ENCODE data around the gene IGFBP3. TPM values are rescaled to one million over a fixed set of nuclear protein-coding genes. Genes with fewer than 3 reads are reported as not detected.

Gene IGFBP3
- total RNA-seq, 2 experiments from 2014 or later: 0.12 to 0.23 TPM

DNA sequence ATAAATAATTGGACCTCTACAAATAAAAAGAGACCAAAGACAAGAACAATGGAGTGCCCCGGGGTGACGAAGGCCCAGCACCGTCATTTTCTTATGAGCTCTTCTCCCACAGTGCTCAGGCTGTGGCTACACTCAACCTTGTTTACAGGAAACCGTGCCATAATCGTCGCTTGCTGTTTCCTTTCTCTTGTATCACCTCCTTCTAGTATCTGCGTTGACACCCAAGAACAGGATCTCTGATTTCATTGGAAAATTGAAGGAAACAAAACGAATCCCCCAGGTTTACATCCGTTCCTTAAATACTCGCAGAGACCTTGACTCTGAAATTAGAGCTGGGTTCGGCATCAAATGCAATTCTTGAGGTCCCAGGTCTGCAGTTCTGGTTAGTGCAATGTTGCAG lies 1.7 kb upstream of the IGFBP3 start:
- peak; percentile 57 for ATAC-seq
- Mint-ChIP-seq H3K27ac (no peak overlapping the region), H3K36me3 (ENCODE audit: low read depth) (no peaks in the 10 kb centered on the region), H3K9me3 (ENCODE audit: low read depth) (no peaks in the 10 kb centered on the region), H3K27me3 (peaks cover 57% of the 10 kb centered on the region), H3K4me3 (peak overlapping the region; percentile 1), H3K4me1 (peaks cover 17% of the 10 kb centered on the region)
- intact Hi-C loops (cut with DNase I, micrococcal nuclease): loop anchor here in 1 of 2 experiments (1.0 to 2.0 kb wide), 4 partner anchors 429 to 1332 kb away; no protein-coding TSS in a partner anchor
- CTCF ChIA-PET: interaction anchor here (0.5 to 2.1 kb wide), 12 partner anchors 10 to 1168 kb away, joined by 3 to 9 read pairs (median 3); no protein-coding TSS in a partner anchor
- peak; percentile 39 for DNase-seq
- POLR2A ChIA-PET: no interaction called here

DNA sequence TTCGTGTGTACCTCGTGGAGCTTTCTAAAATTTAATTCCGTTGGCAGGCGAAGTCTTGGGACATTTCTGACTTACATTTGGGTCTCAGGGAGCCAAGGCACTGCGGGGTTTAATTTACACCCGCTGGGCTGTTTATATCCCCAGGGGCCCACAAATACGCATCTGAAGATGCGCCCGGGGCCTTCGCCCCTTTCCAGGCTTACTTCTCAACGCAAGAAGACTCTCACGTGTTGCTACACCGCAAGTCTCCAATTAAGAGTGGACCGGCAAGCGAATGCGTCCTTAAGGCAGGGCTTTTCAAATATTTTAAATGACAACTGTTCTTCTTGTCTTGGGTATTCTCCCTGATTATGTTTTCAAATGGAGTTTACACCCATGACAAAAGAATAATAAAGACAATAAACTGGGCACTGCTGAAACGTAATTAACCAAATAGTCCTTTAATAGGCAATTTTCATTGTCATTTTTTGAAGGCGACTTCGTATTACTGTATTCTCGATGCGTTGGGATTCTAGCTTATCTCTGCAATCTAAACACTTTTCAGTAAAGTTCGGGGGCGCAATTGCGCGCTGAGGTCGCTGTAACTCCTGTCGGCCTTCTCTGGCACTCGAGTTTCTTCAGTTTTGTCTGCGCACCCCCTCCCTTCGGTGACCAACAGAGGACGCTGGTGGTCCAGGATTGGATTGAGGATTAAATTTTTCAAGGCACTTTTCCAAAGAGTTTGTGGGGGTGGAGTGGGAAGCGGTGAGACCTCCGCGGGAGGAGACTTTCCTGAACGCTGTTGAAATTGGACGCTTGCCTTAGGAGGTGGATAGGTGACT lies 837 bp upstream of the IGFBP3 start:
- ChIA-PET CTCF (interaction anchor here (0.7 to 2.1 kb wide), 9 partner anchors 10 to 1169 kb away, joined by 3 to 9 read pairs (median 3); no protein-coding TSS in a partner anchor), POLR2A (no interaction called here)
- Mint-ChIP-seq H3K9me3 (ENCODE audit: low read depth) (no peaks in the 10 kb centered on the region), H3K4me1 (peaks cover 17% of the 10 kb centered on the region), H3K27ac (no peak overlapping the region), H3K4me3 (no peak overlapping the region), H3K27me3 (peaks cover 61% of the 10 kb centered on the region), H3K36me3 (ENCODE audit: low read depth) (no peaks in the 10 kb centered on the region)
- intact Hi-C loops (cut with DNase I, micrococcal nuclease): loop anchor here in 1 of 2 experiments (2.0 kb wide), 2 partner anchors 1259 to 1333 kb away; no protein-coding TSS in a partner anchor
- DNase-seq (peak; percentile 49), ATAC-seq (no peak)

DNA sequence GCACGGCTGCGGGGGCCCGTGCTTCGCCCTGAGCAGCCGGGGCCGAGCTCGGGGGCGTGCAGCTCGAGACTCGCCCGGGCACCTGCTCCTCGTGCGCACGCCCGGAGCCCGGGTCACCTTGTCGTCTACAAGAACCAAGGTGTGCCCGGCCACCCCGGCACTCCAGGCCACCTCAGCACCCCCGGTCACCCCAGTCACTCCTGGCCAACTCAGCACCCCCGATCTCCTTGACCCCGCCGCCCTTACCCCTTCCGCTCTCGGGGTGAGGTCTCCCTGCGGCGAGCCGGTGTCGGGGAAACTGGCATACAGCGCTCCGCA lies 268 bp upstream of the IGFBP3 start:
- Mint-ChIP-seq H3K4me1 (peaks cover 17% of the 10 kb centered on the region), H3K4me3 (no peak overlapping the region), H3K9me3 (ENCODE audit: low read depth) (no peaks in the 10 kb centered on the region), H3K27me3 (peaks cover 63% of the 10 kb centered on the region), H3K36me3 (ENCODE audit: low read depth) (no peaks in the 10 kb centered on the region), H3K27ac (no peak overlapping the region)
- DNase-seq (peak; percentile 10), ATAC-seq (no peak)
- ChIA-PET CTCF (interaction anchor here (1.0 kb wide), 1 partner anchor 55 kb away, joined by 3 read pairs; no protein-coding TSS in a partner anchor), POLR2A (no interaction called here)
- intact Hi-C loops (cut with DNase I, micrococcal nuclease): no loop called here

GRCh38 chr7:45919993-45920459 lies 1.0 kb downstream of the IGFBP3 start:
- Mint-ChIP-seq H3K27me3 (peaks cover 63% of the 10 kb centered on the region), H3K4me1 (peaks cover 17% of the 10 kb centered on the region), H3K36me3 (ENCODE audit: low read depth) (no peaks in the 10 kb centered on the region), H3K27ac (no peak overlapping the region), H3K9me3 (ENCODE audit: low read depth) (no peaks in the 10 kb centered on the region), H3K4me3 (peak overlapping the region; percentile 29)
- intact Hi-C loops (cut with DNase I, micrococcal nuclease): loop anchor here in 1 of 2 experiments (5.0 kb wide), 1 partner anchor 1897 kb away; no protein-coding TSS in a partner anchor
- DNase-seq (no peak), ATAC-seq (no peak)
- POLR2A ChIA-PET: no interaction called here
- CTCF ChIA-PET: interaction anchor here (0.7 to 0.8 kb wide), 2 partner anchors 16 to 270 kb away, joined by 3 to 4 read pairs; no protein-coding TSS in a partner anchor

GRCh38 chr7:45919231-45919784 lies 1.8 kb downstream of the IGFBP3 start:
- Mint-ChIP-seq H3K27me3 (peaks cover 58% of the 10 kb centered on the region), H3K4me1 (peaks cover 17% of the 10 kb centered on the region), H3K4me3 (no peak overlapping the region), H3K9me3 (ENCODE audit: low read depth) (no peaks in the 10 kb centered on the region), H3K27ac (no peak overlapping the region), H3K36me3 (ENCODE audit: low read depth) (no peaks in the 10 kb centered on the region)
- POLR2A ChIA-PET: no interaction called here
- no peak for ATAC-seq
- no peak for DNase-seq
- CTCF ChIA-PET: interaction anchor here (0.7 to 1.4 kb wide), 3 partner anchors 19 to 1169 kb away, joined by 3 to 5 read pairs (median 4); no protein-coding TSS in a partner anchor
- intact Hi-C loops (cut with DNase I, micrococcal nuclease): loop anchor here in 1 of 2 experiments (5.0 kb wide), 1 partner anchor 1898 kb away; no protein-coding TSS in a partner anchor

GRCh38 chr7:45918556-45918955 lies 2.5 kb downstream of the IGFBP3 start:
- Mint-ChIP-seq H3K4me3 (no peak overlapping the region), H3K9me3 (ENCODE audit: low read depth) (no peaks in the 10 kb centered on the region), H3K36me3 (ENCODE audit: low read depth) (no peaks in the 10 kb centered on the region), H3K4me1 (peaks cover 17% of the 10 kb centered on the region), H3K27me3 (peaks cover 52% of the 10 kb centered on the region), H3K27ac (no peak overlapping the region)
- CTCF ChIA-PET: interaction anchor here (0.7 to 1.6 kb wide), 7 partner anchors 15 to 1317 kb away, joined by 3 to 5 read pairs (median 4); no protein-coding TSS in a partner anchor
- no peak for ATAC-seq
- intact Hi-C loops (cut with DNase I, micrococcal nuclease): loop anchor here in 1 of 2 experiments (5.0 kb wide), 1 partner anchor 1899 kb away; no protein-coding TSS in a partner anchor
- no peak for DNase-seq
- POLR2A ChIA-PET: no interaction called here

- CTCF ChIA-PET: interaction anchor here (0.6 to 1.6 kb wide), 12 partner anchors 16 to 1636 kb away, joined by 3 to 6 read pairs (median 3); no protein-coding TSS in a partner anchor
These were observed 3.4 kb downstream of the IGFBP3 start for GRCh38 chr7:45917658-45918057.

DNA sequence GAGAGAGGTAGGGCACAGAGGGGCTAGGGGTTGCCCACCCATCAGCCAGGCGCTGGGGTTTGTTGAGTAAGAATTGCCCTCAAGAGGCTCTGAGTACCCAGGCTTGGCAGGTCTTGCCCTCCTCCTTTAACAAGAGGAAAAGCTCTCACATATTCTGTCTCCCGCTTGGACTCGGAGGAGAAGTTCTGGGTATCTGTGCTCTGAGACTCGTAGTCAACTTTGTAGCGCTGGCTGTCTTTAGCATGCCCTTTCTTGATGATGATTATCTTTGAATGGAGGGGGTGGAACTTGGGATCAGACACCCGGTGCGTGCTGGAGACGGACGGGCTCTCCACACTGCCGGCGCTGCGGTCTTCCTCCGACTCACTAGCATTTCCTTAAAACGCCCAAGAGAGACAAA lies 4.0 kb downstream of the IGFBP3 start:
- ATAC-seq: no peak
- intact Hi-C loops (cut with DNase I, micrococcal nuclease): loop anchor here (1.0 to 5.0 kb wide), 4 partner anchors 435 to 1900 kb away; no protein-coding TSS in a partner anchor
- Mint-ChIP-seq H3K27ac (no peak overlapping the region), H3K36me3 (ENCODE audit: low read depth) (no peaks in the 10 kb centered on the region), H3K4me1 (peaks cover 5% of the 10 kb centered on the region), H3K9me3 (ENCODE audit: low read depth) (no peaks in the 10 kb centered on the region), H3K27me3 (peaks cover 42% of the 10 kb centered on the region), H3K4me3 (no peak overlapping the region)
- CTCF ChIA-PET: interaction anchor here (0.6 to 1.5 kb wide), 6 partner anchors 18 to 1637 kb away, joined by 3 to 6 read pairs (median 3); no protein-coding TSS in a partner anchor
- DNase-seq: no peak
- POLR2A ChIA-PET: no interaction called here

More at GRCh38 chr7:45917658-45918057, 3.4 kb downstream of the IGFBP3 start:
- DNase-seq (peak; percentile 88), ATAC-seq (peak; percentile 61)
- Mint-ChIP-seq H3K36me3 (ENCODE audit: low read depth) (no peaks in the 10 kb centered on the region), H3K27me3 (peaks cover 48% of the 10 kb centered on the region), H3K9me3 (ENCODE audit: low read depth) (no peaks in the 10 kb centered on the region), H3K4me3 (no peak overlapping the region), H3K27ac (no peak overlapping the region), H3K4me1 (peaks cover 11% of the 10 kb centered on the region)
- intact Hi-C loops (cut with DNase I, micrococcal nuclease): loop anchor here (1.0 to 5.0 kb wide), 4 partner anchors 435 to 1900 kb away; no protein-coding TSS in a partner anchor
- POLR2A ChIA-PET: no interaction called here

DNA sequence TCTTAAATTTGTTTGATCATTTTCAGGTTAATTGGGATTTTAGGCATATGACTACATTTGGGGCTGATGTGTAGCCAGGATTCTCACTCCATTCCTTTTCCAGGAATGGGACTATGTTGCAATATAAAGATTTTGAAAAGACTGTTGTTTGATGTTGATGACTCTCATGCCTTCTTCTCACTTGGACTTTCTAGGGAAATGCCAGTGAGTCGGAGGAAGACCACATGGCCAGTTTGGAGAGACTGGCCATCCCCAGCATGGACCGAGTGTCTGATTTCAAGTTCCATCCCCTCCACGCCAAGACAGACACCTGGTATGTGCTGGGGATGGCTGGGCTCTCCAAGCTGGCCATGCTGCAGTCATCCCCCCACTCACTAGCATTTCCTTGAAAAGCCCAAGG lies 5.5 kb downstream of the IGFBP3 start:
- no peak for ATAC-seq
- H3K36me3 Mint-ChIP-seq (ENCODE audit: low read depth): no peaks in the 10 kb centered on the region
- peaks cover 40% of the 10 kb centered on the region for H3K27me3 Mint-ChIP-seq
- POLR2A ChIA-PET: no interaction called here
- intact Hi-C loops (cut with DNase I, micrococcal nuclease): loop anchor here in 1 of 2 experiments (5.0 kb wide), 1 partner anchor 1902 kb away; no protein-coding TSS in a partner anchor
- H3K4me3 Mint-ChIP-seq: no peak overlapping the region
- CTCF ChIA-PET: interaction anchor here (0.7 kb wide), 1 partner anchor 1187 kb away, joined by 3 read pairs; no protein-coding TSS in a partner anchor
- no peak for DNase-seq
- no peak overlapping the region for H3K27ac Mint-ChIP-seq
- no peaks in the 10 kb centered on the region for H3K9me3 Mint-ChIP-seq (ENCODE audit: low read depth)
- H3K4me1 Mint-ChIP-seq: peaks cover 3% of the 10 kb centered on the region

GRCh38 chr7:45914911-45915310 lies 6.2 kb downstream of the IGFBP3 start:
- Mint-ChIP-seq H3K4me1 (no peaks in the 10 kb centered on the region), H3K4me3 (no peak overlapping the region), H3K9me3 (ENCODE audit: low read depth) (no peaks in the 10 kb centered on the region), H3K27ac (no peak overlapping the region), H3K36me3 (ENCODE audit: low read depth) (no peaks in the 10 kb centered on the region), H3K27me3 (peaks cover 36% of the 10 kb centered on the region)
- DNase-seq: no peak
- ATAC-seq: no peak
- intact Hi-C loops (cut with DNase I, micrococcal nuclease): loop anchor here in 1 of 2 experiments (5.0 kb wide), 1 partner anchor 1902 kb away; no protein-coding TSS in a partner anchor
- POLR2A ChIA-PET: no interaction called here
- CTCF ChIA-PET: interaction anchor here (0.7 kb wide), 1 partner anchor 1188 kb away, joined by 3 read pairs; no protein-coding TSS in a partner anchor

GRCh38 chr7:45912972-45913371 lies 8.1 kb downstream of the IGFBP3 start:
- no peak overlapping the region for H3K27ac Mint-ChIP-seq
- DNase-seq (no peak), ATAC-seq (no peak)
- ChIA-PET POLR2A (no interaction called here), CTCF (interaction anchor here (0.5 to 1.2 kb wide), 3 partner anchors 10 to 1543 kb away, joined by 3 read pairs; no protein-coding TSS in a partner anchor)
- no peak overlapping the region for H3K4me3 Mint-ChIP-seq
- intact Hi-C loops (cut with DNase I, micrococcal nuclease): no loop called here
- H3K9me3 Mint-ChIP-seq (ENCODE audit: low read depth): no peaks in the 10 kb centered on the region
- peaks cover 19% of the 10 kb centered on the region for H3K27me3 Mint-ChIP-seq
- no peaks in the 10 kb centered on the region for H3K4me1 Mint-ChIP-seq
- H3K36me3 Mint-ChIP-seq (ENCODE audit: low read depth): no peaks in the 10 kb centered on the region

Data from activated CD4-positive, alpha-beta T cell treated with anti-CD3 and anti-CD28 coated beads for 36 hours (primary cell).